Smooth muscle cell (in vitro differentiated cells): Measurements from ENCODE around the gene BRMS1. TPM values are rescaled to one million over a fixed set of nuclear protein-coding genes. Genes with fewer than 3 reads are reported as not detected.

Experiments used
- DNase-seq: peaks from one replicate; lab custom pipeline; 2025; ENCODE audit not compliant: unreplicated experiment; lab: John Stamatoyannopoulos, UW
- H2AFZ ChIP-seq: fragments of 200-600 bp; sonication (generic); 2 replicates; pipeline ENCODE4 v1.6.0; 2016; ENCODE audit warnings: antibody characterized with exemption, low read depth, mild to moderate bottlenecking
- H3F3A ChIP-seq: fragments of 200-600 bp; sonication (generic); 2 replicates; pipeline ENCODE4 v1.6.0; 2017; ENCODE audit warnings: antibody characterized with exemption, low read depth
- H3K27ac ChIP-seq: fragments of 200-600 bp; sonication (generic); 2 replicates; pipeline ENCODE4 v1.5.1; 2016; ENCODE audit warnings: low read depth, mild to moderate bottlenecking
- H3K27me3 ChIP-seq: fragments of 200-600 bp; sonication (generic); 2 replicates; pipeline ENCODE4 v1.6.1; 2016; ENCODE audit warnings: low read depth, mild to moderate bottlenecking
- H3K36me3 ChIP-seq: fragments of 200-600 bp; sonication (generic); 2 replicates; pipeline ENCODE4 v1.5.1; 2016; ENCODE audit warnings: low read depth
- H3K4me1 ChIP-seq: fragments of 200-600 bp; sonication (generic); 2 replicates; pipeline ENCODE4 v1.5.1; 2016; ENCODE audit warnings: low read depth
- H3K4me2 ChIP-seq: fragments of 200-600 bp; sonication (generic); 2 replicates; pipeline ENCODE4 v1.6.0; 2016; ENCODE audit warnings: mild to moderate bottlenecking
- H3K4me3 ChIP-seq: fragments of 200-600 bp; sonication (generic); 2 replicates; pipeline ENCODE4 v1.5.1; 2016; ENCODE audit warnings: mild to moderate bottlenecking
- H3K79me2 ChIP-seq: fragments of 200-600 bp; sonication (generic); 2 replicates; pipeline ENCODE4 v1.6.0; 2016; ENCODE audit warnings: low read depth, mild to moderate bottlenecking
- H3K9ac ChIP-seq: fragments of 200-600 bp; sonication (generic); 2 replicates; pipeline ENCODE4 v1.6.0; 2016; ENCODE audit warnings: low read depth
- H3K9me3 ChIP-seq: fragments of 200-600 bp; sonication (generic); replicated peaks from 2 replicates; pipeline ENCODE4 v1.5.1; 2016; ENCODE audit warnings: low read depth
- H4K20me1 ChIP-seq: fragments of 200-600 bp; sonication (generic); 2 replicates; pipeline ENCODE4 v1.6.0; 2016; ENCODE audit warnings: low read depth
- WGBS: methylation state at CpG from one replicate; pipeline ENCODE4 v1.1.7; 2016; ENCODE audit warnings: low lambda C conversion rate; 5-methylcytosine and 5-hydroxymethylcytosine counted together
- polyA plus RNA-seq: library from polyadenylated mRNA; unstranded; fragments of >200 nt; fragmentation: Nextera tagmentation; extraction: Ambion mirVana; gene quantifications from 2 replicates; pipeline ENCODE4 v1.2.1, GENCODE V29; 2016
- total RNA-seq: library from RNA; depleted of rRNA; stranded (reverse); fragments of >200 nt; gene quantifications from 2 replicates; pipeline ENCODE4 v1.2.3, GENCODE V29; 2014
- TF ChIP-seq, protein P1 (sequence below): fragments of 200-600 bp; sonication (generic); IDR thresholded peaks from 2 replicates; pipeline ENCODE4 v1.5.1; 2017; ENCODE audit warnings: borderline replicate concordance, mild to moderate bottlenecking, antibody characterized with exemption; ENCODE audit not compliant: insufficient read depth, poor library complexity, severe bottlenecking

Gene BRMS1
- total and polyA plus RNA-seq, 2 experiments from 2014 or later = 23.8 to 44.2 TPM

DNA sequence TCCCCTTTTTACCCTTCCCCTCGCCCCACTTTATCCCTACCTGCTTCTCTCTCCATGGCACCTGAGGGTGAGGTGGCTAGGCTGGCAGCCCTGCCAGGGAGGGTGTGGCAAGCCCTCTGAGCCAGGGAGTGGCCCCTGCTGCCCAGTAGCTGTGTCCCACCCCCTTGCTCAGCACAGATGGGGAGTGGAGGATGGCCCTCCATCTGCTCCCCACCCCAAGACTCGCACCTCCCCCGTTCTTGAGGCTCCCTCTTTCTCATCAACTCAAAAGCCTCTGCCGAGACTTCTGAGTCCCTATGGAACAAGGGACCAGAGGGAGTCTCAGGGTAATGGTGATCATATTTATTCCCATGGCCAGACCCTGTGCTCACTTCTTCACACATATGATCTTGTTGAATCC is 51.6 kb downstream of the BRMS1 start:
- Histone ChIP-seq H3K36me3 (no peaks in the 10 kb centered on the region), H2AFZ (no peak overlapping the region), H3K4me1 (peaks cover 7% of the 10 kb centered on the region), H3K27ac (no peak overlapping the region), H3K79me2 (peaks cover 2% of the 10 kb centered on the region), H3K9me3 (no peaks in the 10 kb centered on the region), H3K4me3 (no peak overlapping the region), H4K20me1 (peaks cover 7% of the 10 kb centered on the region), H3F3A (no peaks in the 10 kb centered on the region), H3K4me2 (no peak overlapping the region), H3K9ac (no peak overlapping the region), H3K27me3 (peaks cover 35% of the 10 kb centered on the region)
- WGBS = 89% methylated on average over 3 of the region's 4 CpGs
- no peak for DNase-seq
- TF ChIP-seq, protein P1, sequence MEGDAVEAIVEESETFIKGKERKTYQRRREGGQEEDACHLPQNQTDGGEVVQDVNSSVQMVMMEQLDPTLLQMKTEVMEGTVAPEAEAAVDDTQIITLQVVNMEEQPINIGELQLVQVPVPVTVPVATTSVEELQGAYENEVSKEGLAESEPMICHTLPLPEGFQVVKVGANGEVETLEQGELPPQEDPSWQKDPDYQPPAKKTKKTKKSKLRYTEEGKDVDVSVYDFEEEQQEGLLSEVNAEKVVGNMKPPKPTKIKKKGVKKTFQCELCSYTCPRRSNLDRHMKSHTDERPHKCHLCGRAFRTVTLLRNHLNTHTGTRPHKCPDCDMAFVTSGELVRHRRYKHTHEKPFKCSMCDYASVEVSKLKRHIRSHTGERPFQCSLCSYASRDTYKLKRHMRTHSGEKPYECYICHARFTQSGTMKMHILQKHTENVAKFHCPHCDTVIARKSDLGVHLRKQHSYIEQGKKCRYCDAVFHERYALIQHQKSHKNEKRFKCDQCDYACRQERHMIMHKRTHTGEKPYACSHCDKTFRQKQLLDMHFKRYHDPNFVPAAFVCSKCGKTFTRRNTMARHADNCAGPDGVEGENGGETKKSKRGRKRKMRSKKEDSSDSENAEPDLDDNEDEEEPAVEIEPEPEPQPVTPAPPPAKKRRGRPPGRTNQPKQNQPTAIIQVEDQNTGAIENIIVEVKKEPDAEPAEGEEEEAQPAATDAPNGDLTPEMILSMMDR = no peak

DNA sequence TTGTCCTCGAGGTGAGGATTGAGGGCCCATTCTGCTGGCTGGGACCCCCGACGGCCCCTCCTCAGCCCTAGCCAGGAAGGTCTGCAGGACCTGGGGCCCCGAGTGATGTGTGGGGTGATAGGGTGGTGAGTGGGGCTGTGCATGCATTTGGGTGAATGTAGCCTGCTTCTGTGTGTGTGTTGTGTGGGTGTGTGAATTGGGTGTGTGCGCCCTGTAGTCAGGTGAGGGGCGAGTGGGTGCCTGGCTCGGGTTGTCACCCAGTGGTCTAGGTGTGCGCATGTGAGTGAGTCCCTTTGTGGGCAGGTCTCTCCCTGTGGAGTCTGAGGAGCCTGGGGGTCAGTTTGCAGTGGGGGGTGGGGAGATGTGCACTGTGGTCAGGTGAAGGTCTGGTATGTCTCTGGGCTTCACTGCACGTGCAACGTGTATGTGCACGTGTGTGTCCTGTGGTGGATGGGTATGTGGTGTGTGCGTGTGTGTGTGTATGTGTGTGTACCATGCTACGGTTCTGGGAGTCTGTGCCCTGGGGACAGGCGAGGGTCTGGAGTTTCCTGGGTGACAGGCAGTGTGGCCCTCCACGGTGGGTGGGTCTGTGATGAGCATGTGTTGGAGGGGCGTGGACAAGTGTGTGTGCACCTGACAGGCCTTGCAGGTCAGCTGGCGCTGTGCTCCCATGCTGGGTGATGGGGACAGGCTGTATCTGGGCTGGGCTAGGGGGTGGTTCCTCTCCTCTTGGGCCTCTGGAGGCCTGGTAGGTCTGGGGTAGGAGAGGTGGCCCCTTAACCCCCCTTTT is 52.2 kb downstream of the BRMS1 start:
- Histone ChIP-seq H3K9ac (no peak overlapping the region), H3K4me3 (peak overlapping the region; percentile 45), H3K27ac (no peak overlapping the region), H3K4me1 (peaks cover 13% of the 10 kb centered on the region), H2AFZ (no peak overlapping the region), H3K9me3 (no peaks in the 10 kb centered on the region), H4K20me1 (peaks cover 7% of the 10 kb centered on the region), H3F3A (no peaks in the 10 kb centered on the region), H3K4me2 (no peak overlapping the region), H3K27me3 (peaks cover 35% of the 10 kb centered on the region), H3K79me2 (peaks cover 8% of the 10 kb centered on the region), H3K36me3 (no peaks in the 10 kb centered on the region)
- TF ChIP-seq, protein P1 = no peak
- DNase-seq = no peak
- 81% methylated on average over 17 of the region's 17 CpGs for WGBS

DNA sequence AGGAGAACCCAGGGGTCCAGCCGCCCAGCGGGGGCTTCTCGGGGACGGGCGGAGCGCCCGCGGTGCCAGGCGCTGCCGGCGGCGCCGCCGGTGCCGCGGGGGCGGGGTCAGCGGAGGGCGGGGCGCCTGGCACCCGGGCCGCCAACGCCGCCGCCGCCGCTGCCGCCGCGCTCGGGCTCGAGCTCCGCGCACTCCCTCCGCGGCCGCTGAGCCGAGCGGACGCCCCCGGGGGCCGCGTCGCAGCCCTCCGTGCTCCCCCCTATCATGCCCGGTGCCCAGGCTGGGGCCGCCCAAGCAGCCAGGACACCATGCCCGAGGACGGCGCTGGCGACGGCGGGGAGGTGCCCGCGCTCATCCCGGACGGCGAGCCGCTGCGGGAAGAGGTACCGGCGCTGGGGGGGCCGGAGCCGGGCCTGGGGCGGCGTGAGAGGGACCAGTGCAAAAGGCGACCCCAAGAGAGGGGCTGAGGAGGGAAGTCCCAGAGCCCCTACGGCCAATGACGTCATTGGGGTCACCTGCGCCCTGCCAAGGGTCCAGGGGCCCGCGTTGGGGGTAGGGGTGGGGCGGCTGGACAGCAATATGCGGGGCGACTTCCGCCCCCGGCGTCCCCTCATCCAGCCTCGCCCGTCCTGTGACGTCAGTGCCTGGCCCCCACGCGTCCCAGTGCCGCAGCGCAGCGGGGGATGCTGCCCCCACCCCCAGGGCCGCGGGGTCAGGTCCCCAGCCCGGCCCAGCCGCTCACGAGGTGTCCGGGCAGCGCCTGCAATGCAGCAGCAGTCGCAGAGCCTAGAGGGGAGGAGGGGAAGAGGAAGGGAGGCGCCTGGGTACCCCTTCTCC is 53.0 kb downstream of the BRMS1 start, which contains the start of gene TMEM151A:
TSS of gene TMEM151A (plus strand) at position 189 of the 837 bp plus-strand sequence. CDS start at position 309, 120 bp downstream.
- no peak for DNase-seq
- H3K4me2 ChIP-seq = peak within 1 kb of the TSS; percentile 84
- peaks cover 15% of the 10 kb centered on the region for H3K4me1 ChIP-seq
- 8% methylated on average over 44 of the region's 95 CpGs for WGBS
- TF ChIP-seq, protein P1 = no peak
- H3K9ac ChIP-seq = no peak within 1 kb of the TSS
- H3K79me2 ChIP-seq = peaks cover 17% of the 10 kb centered on the region
- H3F3A ChIP-seq = no peaks in the 10 kb centered on the region
- H3K27ac ChIP-seq = no peak within 1 kb of the TSS
- peaks cover 35% of the 10 kb centered on the region for H3K27me3 ChIP-seq
- H2AFZ ChIP-seq = no peak within 1 kb of the TSS
- no peaks in the 10 kb centered on the region for H3K9me3 ChIP-seq
- no peaks in the 10 kb centered on the region for H3K36me3 ChIP-seq
- peak within 1 kb of the TSS; percentile 45 for H3K4me3 ChIP-seq
- peaks cover 10% of the 10 kb centered on the region for H4K20me1 ChIP-seq
